Fibroblast of skin of left biceps (primary cell): ENCODE results near the gene CASKIN1.
"Not testable (repeated sequence)": the region's sequence is repeated elsewhere in the genome, so short reads cannot be mapped to it uniquely, and the experiment has no call there.

ENCODE experiments used
- DNase-seq, 2 experiments: peaks; one replicate each; pipeline ENCODE4 v3.0.0-alpha.2; 2013; ENCODE audit warnings: low read depth in 2 of 2

Gene CASKIN1

DNA sequence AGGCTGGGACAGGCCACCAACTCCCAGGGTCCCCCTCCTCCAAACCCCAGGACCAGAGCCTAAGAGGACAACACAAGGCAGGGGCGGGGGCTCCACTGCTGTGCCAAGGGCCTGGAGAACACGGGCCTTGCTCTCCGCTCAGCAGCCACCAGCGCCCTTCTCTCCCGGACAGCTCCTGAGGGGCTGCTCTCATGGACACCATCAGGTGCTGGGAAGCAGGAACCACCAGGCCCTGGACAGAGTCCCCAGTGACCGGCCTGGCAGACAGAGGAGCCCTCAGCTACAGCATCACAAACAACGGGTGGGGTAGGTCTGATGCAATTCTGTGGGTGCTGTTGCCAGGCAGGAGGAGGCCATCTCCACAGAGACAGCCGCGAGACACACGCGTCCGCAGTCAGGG, 62.6 kb downstream of the CASKIN1 start:
- DNase-seq, result not testable (repeated sequence)

DNA sequence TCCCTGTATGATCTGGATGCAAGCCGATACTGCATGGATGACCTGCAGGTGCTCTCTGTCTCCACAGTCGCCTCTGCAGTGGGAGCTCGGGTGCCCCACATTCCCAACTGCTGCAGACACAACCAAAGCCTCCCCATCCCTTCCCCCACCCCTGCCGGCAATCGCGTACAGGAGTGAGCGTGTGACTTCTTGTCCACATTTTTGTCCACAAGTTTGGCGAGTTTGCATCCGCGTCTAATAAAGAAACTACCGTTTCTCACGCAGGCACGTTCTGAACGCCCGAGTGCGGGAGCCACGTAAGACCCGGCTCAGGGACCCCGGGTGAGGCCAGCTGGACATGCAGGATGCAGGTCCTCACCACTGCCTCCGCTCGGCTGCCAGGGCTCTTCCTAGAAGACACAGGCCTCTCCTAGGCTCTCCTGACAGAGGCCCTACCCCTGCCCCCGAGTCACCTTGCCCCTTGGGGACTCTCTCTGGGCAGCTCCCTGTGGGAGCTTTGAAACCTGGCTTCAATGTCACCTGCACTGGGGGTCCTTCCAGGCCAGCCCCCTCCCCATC, 66.4 kb downstream of the CASKIN1 start:
- DNase-seq, result not testable (repeated sequence)

DNA sequence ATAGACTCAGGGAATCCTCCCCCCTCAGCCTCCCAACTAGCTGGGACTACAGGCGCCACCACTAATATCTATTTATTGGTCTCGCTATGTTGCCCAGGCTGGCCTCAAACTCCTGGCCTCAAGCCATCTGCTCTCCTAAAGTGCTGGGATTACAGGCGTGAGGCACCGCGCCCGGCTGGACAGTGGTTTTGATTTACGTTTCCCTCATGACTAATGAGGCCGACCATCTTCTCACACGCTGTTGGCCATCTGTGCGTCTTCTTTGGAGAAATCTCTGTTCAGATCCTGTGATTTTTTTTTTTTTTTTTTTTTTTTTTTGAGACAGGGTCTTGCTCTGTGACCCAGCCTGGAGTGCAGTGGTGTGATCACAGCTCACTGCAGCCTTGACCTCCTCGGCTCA, 67.2 kb downstream of the CASKIN1 start:
- not testable (repeated sequence) for DNase-seq

- DNase-seq, result not testable (repeated sequence)
Observed at GRCh38 chr16:2127630-2128280, 68.7 kb downstream of the CASKIN1 start.
